Vagina (tissue), 2 donors: ENCODE results near the gene DNAH14. TPM values are rescaled to one million over a fixed set of nuclear protein-coding genes. Genes with fewer than 3 reads are reported as not detected.
"Not testable (repeated sequence)": the region's sequence is repeated elsewhere in the genome, so short reads cannot be mapped to it uniquely, and the experiment has no call there.

Experiments
- DNase-seq, 2 donors: peaks; one replicate each; pipeline ENCODE4 v3.0.0-alpha.2; 2017; ENCODE audit errors: extremely low spot score in 2 of 2
- H3K27ac ChIP-seq: fragments of 200-600 bp; sonication (generic); one replicate; pipeline ENCODE4 v1.5.1; 2019
- H3K27me3 ChIP-seq: fragments of 200-600 bp; sonication (generic); one replicate; pipeline ENCODE4 v1.5.1; 2019
- H3K36me3 ChIP-seq, 2 donors: fragments of 200-600 bp; sonication (generic); one replicate each; pipeline ENCODE4 v1.5.1; 2017 to 2019
- H3K4me1 ChIP-seq: fragments of 200-600 bp; sonication (generic); one replicate; pipeline ENCODE4 v1.5.1; 2019
- H3K4me3 ChIP-seq, 2 donors: fragments of 200-600 bp; sonication (generic); 1 replicate in 1 of 2; 2 replicates in 1 of 2; pipeline ENCODE4 v1.5.1; 2016 to 2019
- H3K9me3 ChIP-seq: fragments of 200-600 bp; sonication (generic); one replicate; pipeline ENCODE4 v1.5.1; 2019
- POLR2A ChIP-seq, 2 donors: fragments of 450-650 bp; IDR thresholded peaks; one replicate each; pipeline ENCODE4 v1.6.1; 2017; ENCODE audit warnings: antibody characterized with exemption in 2 of 2, mild to moderate bottlenecking in 2 of 2, moderate library complexity in 2 of 2
- POLR2AphosphoS5 ChIP-seq, 2 donors: sonication (generic); formaldehyde crosslinking; IDR thresholded peaks; one replicate each; pipeline ENCODE4 v1.9.0; 2017; ENCODE audit warnings: antibody characterized with exemption in 2 of 2, mild to moderate bottlenecking in 2 of 2, low read depth in 1 of 2; ENCODE audit not compliant: insufficient read depth in 1 of 2
- intact Hi-C: fragments of 100-400 bp; cut with DNase I; formaldehyde crosslinking; loops from one replicate; pipeline ENCODE4 v1.15.1; 2023
- total RNA-seq: library from RNA; depleted of rRNA; stranded (reverse); fragments of >200 nt; gene quantifications from one replicate; pipeline ENCODE4 v1.2.3, GENCODE V29; 2016
- TF ChIP-seq, protein P1 (sequence below), 3 experiments: fragments of 450-650 bp in 2 of 3; fragments of 200-600 bp in 1 of 3; sonication (generic) in 1 of 3; IDR thresholded peaks; one replicate each; pipeline ENCODE4 v1.5.1; 2017 to 2019; ENCODE audit warnings: antibody characterized with exemption in 3 of 3, mild to moderate bottlenecking in 2 of 3, moderate library complexity in 2 of 3

The DNAH14 gene
- total RNA-seq, 1 donor from 2014 or later: 5.6 TPM

DNA sequence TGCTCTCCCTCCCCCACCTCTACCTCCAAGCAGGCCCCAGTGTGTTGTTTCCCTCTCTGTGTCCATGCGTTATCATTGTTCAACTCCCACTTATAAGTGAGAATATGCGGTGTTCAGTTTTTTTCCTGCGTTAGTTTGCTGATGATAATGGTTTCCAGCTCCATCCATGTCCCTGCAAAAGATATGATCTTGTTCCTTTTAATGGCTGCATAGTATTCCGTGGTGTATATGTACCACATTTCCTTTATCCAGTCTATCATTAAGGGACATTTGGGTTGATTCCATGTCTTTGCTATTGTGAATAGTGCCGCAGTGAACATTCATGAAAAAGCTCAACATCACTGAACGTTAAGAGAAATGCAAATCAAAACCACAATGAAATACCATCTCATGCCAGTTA lies 58.6 kb downstream of the DNAH14 start:
- TF ChIP-seq POLR2A (IDR thresholded peaks at IDR 0.05): no peak
- TF ChIP-seq POLR2AphosphoS5 (IDR thresholded peaks at IDR 0.05; ENCODE audit: insufficient read depth in 1 of 2, low read depth in 1 of 2): no peak
- TF ChIP-seq, protein P1, sequence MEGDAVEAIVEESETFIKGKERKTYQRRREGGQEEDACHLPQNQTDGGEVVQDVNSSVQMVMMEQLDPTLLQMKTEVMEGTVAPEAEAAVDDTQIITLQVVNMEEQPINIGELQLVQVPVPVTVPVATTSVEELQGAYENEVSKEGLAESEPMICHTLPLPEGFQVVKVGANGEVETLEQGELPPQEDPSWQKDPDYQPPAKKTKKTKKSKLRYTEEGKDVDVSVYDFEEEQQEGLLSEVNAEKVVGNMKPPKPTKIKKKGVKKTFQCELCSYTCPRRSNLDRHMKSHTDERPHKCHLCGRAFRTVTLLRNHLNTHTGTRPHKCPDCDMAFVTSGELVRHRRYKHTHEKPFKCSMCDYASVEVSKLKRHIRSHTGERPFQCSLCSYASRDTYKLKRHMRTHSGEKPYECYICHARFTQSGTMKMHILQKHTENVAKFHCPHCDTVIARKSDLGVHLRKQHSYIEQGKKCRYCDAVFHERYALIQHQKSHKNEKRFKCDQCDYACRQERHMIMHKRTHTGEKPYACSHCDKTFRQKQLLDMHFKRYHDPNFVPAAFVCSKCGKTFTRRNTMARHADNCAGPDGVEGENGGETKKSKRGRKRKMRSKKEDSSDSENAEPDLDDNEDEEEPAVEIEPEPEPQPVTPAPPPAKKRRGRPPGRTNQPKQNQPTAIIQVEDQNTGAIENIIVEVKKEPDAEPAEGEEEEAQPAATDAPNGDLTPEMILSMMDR (IDR thresholded peaks at IDR 0.05): no peak
- Histone ChIP-seq H3K27me3 (no peaks in the 10 kb centered on the region), H3K9me3 (no peaks in the 10 kb centered on the region), H3K36me3 (no peaks in the 10 kb centered on the region), H3K4me3 (no peak overlapping the region), H3K4me1 (no peaks in the 10 kb centered on the region), H3K27ac (no peak overlapping the region)
- DNase-seq: no peak
- intact Hi-C loops: no loop called here

DNA sequence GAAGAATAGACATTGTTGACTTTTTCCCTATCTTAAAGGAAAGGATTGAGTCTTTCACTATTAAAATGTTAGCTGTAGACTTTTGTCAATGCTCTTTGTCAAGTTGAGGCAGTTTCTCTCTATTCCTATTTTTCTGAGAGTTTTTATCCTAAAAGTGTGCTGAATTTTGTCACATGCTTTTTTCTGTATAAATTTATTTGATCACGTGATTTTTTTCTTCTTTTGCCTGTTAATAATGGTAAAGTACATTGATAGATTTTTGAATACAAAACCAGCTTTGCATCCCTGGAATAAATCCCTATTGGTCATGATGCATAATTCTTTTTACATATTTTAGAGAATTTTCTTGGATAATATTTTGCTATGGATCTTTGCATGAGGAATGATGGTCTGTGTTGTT lies 60.1 kb downstream of the DNAH14 start:
- H3K4me1 ChIP-seq: no peaks in the 10 kb centered on the region
- no peaks in the 10 kb centered on the region for H3K9me3 ChIP-seq
- H3K36me3 ChIP-seq: no peaks in the 10 kb centered on the region
- DNase-seq: no peak
- no peak overlapping the region for H3K27ac ChIP-seq
- intact Hi-C loops: no loop called here
- H3K27me3 ChIP-seq: no peaks in the 10 kb centered on the region
- TF ChIP-seq POLR2AphosphoS5 (IDR thresholded peaks at IDR 0.05; ENCODE audit: insufficient read depth in 1 of 2, low read depth in 1 of 2) (no peak), POLR2A (IDR thresholded peaks at IDR 0.05) (no peak)
- TF ChIP-seq, protein P1 (IDR thresholded peaks at IDR 0.05): no peak
- H3K4me3 ChIP-seq: no peak overlapping the region

DNA sequence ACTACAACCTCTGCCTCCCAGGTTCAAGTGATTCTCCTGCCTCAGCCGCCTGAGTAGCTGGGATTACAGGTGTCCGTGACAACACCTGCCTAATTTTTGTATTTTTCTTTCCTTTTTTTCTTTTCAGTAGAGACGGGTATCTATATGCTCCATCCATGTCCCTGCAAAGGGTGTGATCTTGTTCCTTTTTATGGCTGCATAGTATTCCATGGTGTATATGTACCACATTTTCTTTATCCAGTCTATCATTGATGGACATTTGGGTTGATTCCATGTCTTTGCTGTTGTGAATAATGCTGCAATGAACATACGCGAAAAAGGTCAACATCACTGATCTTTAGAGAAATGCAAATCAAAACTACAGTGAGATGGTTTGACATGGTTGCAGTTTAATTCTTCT lies 62.1 kb downstream of the DNAH14 start:
- H3K36me3 ChIP-seq: not testable (repeated sequence)

DNA sequence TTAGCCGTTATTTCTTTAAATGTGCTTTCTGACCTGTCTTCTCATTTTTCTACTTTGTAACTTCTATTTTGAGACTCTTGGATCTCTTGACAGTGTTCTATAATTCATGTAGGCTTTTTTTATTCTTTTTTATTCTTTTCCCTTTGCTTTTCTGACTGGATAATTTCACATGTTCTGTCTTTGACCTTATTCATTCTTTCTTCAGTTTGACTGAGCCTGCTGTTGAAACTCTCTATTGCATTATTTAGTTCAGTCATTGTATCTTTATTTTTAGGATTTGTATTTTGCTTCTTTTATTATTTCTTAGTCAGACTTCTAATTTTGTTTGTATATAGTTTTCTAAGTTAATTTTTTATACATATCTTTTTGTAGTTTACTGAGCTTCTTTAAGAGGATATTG lies 66.1 kb downstream of the DNAH14 start:
- Histone ChIP-seq H3K4me3 (no peak overlapping the region), H3K27ac (no peak overlapping the region), H3K4me1 (no peaks in the 10 kb centered on the region), H3K9me3 (no peaks in the 10 kb centered on the region), H3K36me3 (no peaks in the 10 kb centered on the region), H3K27me3 (no peaks in the 10 kb centered on the region)
- no peak for TF ChIP-seq POLR2A (IDR thresholded peaks at IDR 0.05)
- TF ChIP-seq, protein P1 (IDR thresholded peaks at IDR 0.05): no peak
- no peak for TF ChIP-seq POLR2AphosphoS5 (IDR thresholded peaks at IDR 0.05; ENCODE audit: insufficient read depth in 1 of 2, low read depth in 1 of 2)
- DNase-seq: no peak
- intact Hi-C loops: no loop called here

More for the DNA sequence above, 62.1 kb downstream of the DNAH14 start:
- DNase-seq, H3K27me3 ChIP-seq, H3K4me3 ChIP-seq, intact Hi-C loops, H3K27ac ChIP-seq, H3K9me3 ChIP-seq, H3K4me1 ChIP-seq: not testable (repeated sequence)

DNA sequence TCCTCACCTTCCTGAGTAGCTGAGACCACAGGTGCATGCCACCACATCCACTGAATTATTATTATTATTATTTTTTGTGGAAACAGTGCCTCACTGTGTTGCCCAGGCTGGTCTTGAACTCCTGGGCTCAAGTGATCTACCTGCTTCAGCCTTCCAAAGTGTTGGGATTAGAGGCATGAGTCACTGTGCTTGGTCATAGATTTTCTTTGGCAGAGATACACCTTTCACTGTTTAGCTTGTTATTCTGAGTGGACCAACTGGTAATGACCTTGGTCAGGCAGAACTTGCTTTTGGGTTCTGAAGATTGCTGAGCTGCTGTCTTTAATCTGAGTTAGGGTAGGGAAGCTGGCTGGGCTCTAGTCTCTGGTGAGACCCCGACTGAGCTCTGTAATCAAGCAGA lies 66.8 kb downstream of the DNAH14 start:
- intact Hi-C loops: no loop called here
- TF ChIP-seq POLR2A (IDR thresholded peaks at IDR 0.05) (no peak), POLR2AphosphoS5 (IDR thresholded peaks at IDR 0.05; ENCODE audit: insufficient read depth in 1 of 2, low read depth in 1 of 2) (no peak)
- TF ChIP-seq, protein P1 (IDR thresholded peaks at IDR 0.05): no peak
- Histone ChIP-seq H3K9me3 (no peaks in the 10 kb centered on the region), H3K4me1 (no peaks in the 10 kb centered on the region), H3K36me3 (no peaks in the 10 kb centered on the region), H3K27ac (no peak overlapping the region), H3K4me3 (no peak overlapping the region), H3K27me3 (no peaks in the 10 kb centered on the region)
- DNase-seq: no peak

DNA sequence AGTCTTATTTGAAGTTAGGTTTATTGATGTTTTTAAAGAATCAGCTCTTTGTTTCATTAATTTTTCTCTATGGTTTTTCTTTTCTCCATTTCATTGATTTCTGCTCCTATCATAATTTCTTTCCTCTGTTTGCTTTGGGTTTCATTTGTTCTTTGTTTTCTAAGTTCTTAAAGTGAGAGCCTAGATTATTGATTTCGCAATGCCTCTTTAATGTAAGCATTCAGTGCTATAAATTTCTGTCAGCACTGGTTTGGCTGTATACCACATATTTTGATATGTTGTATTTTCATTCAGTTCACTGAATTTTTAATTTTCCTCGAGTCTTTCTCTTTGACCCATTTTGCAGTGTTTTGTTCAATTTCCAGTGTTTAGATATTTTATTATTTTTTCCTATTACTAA lies 68.7 kb downstream of the DNAH14 start:
- DNase-seq: no peak
- Histone ChIP-seq H3K4me1 (no peaks in the 10 kb centered on the region), H3K4me3 (no peak overlapping the region), H3K27ac (no peak overlapping the region), H3K27me3 (no peaks in the 10 kb centered on the region), H3K36me3 (no peaks in the 10 kb centered on the region), H3K9me3 (no peaks in the 10 kb centered on the region)
- no peak for TF ChIP-seq POLR2AphosphoS5 (IDR thresholded peaks at IDR 0.05; ENCODE audit: insufficient read depth in 1 of 2, low read depth in 1 of 2)
- TF ChIP-seq POLR2A (IDR thresholded peaks at IDR 0.05): no peak
- TF ChIP-seq, protein P1 (IDR thresholded peaks at IDR 0.05): no peak
- intact Hi-C loops: no loop called here
